ENCODE data around the gene SF3B3.

DNA sequence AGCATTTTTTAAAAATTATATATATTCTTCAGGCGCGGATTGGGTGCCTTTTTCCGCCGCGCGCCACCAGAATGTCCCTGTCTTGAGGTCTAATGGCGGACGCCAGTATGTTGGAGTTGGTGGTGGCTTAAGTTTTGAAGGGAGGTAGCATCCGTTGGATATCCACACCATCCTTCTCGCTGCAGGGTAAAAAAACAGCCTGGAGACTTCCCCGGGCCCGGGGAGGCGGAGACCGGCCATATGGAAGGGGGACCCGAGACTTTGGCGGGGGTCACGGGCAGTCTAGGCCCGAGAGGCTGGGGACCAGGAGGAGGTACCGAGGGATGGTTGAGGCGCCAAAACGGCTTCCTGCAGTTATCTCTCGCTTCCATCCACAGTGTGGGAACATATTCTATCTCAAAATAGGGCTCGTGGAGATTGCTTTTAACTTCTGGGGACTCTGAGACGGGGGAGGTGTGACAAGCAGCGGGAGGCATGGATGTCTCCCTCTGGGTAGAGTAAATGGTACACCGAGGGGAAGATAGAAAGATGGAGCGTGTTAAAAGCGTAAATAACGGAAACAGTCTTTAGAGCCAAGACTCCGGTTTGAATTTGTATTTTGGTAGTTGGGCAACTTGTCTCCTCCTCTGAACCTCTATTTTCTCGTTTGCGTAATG is at the start of gene SF3B3:
- TF ChIP-seq, protein P1, sequence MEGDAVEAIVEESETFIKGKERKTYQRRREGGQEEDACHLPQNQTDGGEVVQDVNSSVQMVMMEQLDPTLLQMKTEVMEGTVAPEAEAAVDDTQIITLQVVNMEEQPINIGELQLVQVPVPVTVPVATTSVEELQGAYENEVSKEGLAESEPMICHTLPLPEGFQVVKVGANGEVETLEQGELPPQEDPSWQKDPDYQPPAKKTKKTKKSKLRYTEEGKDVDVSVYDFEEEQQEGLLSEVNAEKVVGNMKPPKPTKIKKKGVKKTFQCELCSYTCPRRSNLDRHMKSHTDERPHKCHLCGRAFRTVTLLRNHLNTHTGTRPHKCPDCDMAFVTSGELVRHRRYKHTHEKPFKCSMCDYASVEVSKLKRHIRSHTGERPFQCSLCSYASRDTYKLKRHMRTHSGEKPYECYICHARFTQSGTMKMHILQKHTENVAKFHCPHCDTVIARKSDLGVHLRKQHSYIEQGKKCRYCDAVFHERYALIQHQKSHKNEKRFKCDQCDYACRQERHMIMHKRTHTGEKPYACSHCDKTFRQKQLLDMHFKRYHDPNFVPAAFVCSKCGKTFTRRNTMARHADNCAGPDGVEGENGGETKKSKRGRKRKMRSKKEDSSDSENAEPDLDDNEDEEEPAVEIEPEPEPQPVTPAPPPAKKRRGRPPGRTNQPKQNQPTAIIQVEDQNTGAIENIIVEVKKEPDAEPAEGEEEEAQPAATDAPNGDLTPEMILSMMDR (IDR thresholded peaks at IDR 0.05): peak in 1 of 3 donors; percentile 13
- peak; percentile 41 for TF ChIP-seq POLR2A (IDR thresholded peaks at IDR 0.05)
